Thyroid gland (tissue), 4 donors: ENCODE measurements around the gene DIS3L2.

ENCODE experiments used
- POLR2A ChIP-seq, 2 donors: fragments of 450-650 bp; IDR thresholded peaks; one replicate each; pipeline ENCODE4 v1.6.1; 2017; ENCODE audit warnings: antibody characterized with exemption in 2 of 2, mild to moderate bottlenecking in 2 of 2, moderate library complexity in 1 of 2
- TF ChIP-seq, protein P1 (sequence below), 6 experiments: fragments of 200-600 bp in 3 of 6; fragments of 450-650 bp in 3 of 6; sonication (generic) in 3 of 6; IDR thresholded peaks; one replicate each; pipeline ENCODE4 v1.5.1; 2016 to 2019; ENCODE audit warnings: antibody characterized with exemption in 6 of 6, mild to moderate bottlenecking in 2 of 6, inconsistent platforms in 1 of 6, moderate library complexity in 1 of 6

DNA sequence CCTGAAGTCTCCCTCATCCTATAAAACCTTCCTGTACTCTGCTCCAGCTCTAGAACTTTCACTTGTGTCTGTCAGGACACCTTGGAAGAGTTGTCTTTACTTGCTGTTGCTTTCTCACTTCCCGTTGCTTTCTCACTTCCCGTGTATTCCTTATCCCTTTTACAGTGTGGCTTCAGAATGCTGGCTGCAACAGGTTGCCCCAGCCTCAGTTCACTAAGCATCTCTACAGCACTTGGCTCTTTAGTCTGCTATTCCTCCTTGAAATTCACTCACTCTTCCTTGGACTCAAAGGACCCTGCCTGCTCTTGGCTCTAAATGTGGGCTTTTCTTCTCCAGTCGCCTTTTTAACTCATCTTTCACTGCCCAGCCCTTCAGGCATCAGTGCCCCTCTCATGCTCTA, 254.5 kb downstream of the DIS3L2 start:
- TF ChIP-seq, protein P1, sequence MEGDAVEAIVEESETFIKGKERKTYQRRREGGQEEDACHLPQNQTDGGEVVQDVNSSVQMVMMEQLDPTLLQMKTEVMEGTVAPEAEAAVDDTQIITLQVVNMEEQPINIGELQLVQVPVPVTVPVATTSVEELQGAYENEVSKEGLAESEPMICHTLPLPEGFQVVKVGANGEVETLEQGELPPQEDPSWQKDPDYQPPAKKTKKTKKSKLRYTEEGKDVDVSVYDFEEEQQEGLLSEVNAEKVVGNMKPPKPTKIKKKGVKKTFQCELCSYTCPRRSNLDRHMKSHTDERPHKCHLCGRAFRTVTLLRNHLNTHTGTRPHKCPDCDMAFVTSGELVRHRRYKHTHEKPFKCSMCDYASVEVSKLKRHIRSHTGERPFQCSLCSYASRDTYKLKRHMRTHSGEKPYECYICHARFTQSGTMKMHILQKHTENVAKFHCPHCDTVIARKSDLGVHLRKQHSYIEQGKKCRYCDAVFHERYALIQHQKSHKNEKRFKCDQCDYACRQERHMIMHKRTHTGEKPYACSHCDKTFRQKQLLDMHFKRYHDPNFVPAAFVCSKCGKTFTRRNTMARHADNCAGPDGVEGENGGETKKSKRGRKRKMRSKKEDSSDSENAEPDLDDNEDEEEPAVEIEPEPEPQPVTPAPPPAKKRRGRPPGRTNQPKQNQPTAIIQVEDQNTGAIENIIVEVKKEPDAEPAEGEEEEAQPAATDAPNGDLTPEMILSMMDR (IDR thresholded peaks at IDR 0.05), result no peak
- no peak for TF ChIP-seq POLR2A (IDR thresholded peaks at IDR 0.05)
